ENCODE measurements around the gene GPR108.

DNA sequence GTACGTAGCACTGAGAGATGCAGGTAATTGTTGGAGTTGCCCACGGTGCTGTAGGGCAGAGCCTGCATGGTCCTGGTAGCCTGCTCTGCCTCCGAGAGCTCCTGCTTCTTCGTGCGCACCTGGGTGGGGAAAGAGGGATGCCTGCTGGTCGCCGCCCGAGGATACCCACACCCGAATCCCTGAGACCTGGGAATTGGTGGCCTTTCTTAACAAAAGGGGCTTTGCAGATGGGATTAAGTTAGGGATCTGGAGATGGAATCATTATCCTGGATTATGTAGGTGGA lies 26.4 kb downstream of the GPR108 start:
- no peak for TF ChIP-seq POLR2A (IDR thresholded peaks at IDR 0.05; ENCODE audit: low read depth)
- TF ChIP-seq, protein P1, sequence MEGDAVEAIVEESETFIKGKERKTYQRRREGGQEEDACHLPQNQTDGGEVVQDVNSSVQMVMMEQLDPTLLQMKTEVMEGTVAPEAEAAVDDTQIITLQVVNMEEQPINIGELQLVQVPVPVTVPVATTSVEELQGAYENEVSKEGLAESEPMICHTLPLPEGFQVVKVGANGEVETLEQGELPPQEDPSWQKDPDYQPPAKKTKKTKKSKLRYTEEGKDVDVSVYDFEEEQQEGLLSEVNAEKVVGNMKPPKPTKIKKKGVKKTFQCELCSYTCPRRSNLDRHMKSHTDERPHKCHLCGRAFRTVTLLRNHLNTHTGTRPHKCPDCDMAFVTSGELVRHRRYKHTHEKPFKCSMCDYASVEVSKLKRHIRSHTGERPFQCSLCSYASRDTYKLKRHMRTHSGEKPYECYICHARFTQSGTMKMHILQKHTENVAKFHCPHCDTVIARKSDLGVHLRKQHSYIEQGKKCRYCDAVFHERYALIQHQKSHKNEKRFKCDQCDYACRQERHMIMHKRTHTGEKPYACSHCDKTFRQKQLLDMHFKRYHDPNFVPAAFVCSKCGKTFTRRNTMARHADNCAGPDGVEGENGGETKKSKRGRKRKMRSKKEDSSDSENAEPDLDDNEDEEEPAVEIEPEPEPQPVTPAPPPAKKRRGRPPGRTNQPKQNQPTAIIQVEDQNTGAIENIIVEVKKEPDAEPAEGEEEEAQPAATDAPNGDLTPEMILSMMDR (IDR thresholded peaks at IDR 0.05) = no peak
